ENCODE data around the gene TTC28.

GRCh38 chr22:28405588-28405987, 274.1 kb downstream of the TTC28 start:
- no peak for TF ChIP-seq POLR2A (IDR thresholded peaks at IDR 0.05)
- TF ChIP-seq, protein P1, sequence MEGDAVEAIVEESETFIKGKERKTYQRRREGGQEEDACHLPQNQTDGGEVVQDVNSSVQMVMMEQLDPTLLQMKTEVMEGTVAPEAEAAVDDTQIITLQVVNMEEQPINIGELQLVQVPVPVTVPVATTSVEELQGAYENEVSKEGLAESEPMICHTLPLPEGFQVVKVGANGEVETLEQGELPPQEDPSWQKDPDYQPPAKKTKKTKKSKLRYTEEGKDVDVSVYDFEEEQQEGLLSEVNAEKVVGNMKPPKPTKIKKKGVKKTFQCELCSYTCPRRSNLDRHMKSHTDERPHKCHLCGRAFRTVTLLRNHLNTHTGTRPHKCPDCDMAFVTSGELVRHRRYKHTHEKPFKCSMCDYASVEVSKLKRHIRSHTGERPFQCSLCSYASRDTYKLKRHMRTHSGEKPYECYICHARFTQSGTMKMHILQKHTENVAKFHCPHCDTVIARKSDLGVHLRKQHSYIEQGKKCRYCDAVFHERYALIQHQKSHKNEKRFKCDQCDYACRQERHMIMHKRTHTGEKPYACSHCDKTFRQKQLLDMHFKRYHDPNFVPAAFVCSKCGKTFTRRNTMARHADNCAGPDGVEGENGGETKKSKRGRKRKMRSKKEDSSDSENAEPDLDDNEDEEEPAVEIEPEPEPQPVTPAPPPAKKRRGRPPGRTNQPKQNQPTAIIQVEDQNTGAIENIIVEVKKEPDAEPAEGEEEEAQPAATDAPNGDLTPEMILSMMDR (IDR thresholded peaks at IDR 0.05) = no peak

Data from lower leg skin (tissue), 3 donors.